ENCODE data around the gene SPARC.

SPARC gene

GRCh38 chr5:151611127-151611775 lies 75.5 kb downstream of the SPARC start:
- peaks cover 7% of the 10 kb centered on the region for H3K27me3 ChIP-seq (ENCODE audit: control insufficient read depth, insufficient read depth, low read length)
- no peaks in the 10 kb centered on the region for H3K4me1 ChIP-seq (ENCODE audit: control insufficient read depth, insufficient read depth, low read length)
- no peak overlapping the region for H3K4me3 ChIP-seq (ENCODE audit: low read length)
- no peaks in the 10 kb centered on the region for H3K36me3 ChIP-seq (ENCODE audit: control insufficient read depth, insufficient read depth, low read length)
- no peak overlapping the region for H3K9ac ChIP-seq (ENCODE audit: low read length)
- no peaks in the 10 kb centered on the region for H3K9me3 ChIP-seq (ENCODE audit: control insufficient read depth, low read length)

All from mucosa of stomach (tissue), 1 donor.